Common myeloid progenitor, CD34-positive (primary cell): Measurements from ENCODE around the gene TAF5L.

ENCODE experiments used
- CTCF ChIA-PET: fragments of 350-600 bp; sonication (Branson Sonifier 250); formaldehyde crosslinking; loops from one replicate; lab custom pipeline; 2021; ENCODE audit warnings: antibody characterized with exemption; lab: Charles Lee
- POLR2A ChIA-PET: fragments of 350-600 bp; sonication (Branson Sonifier 250); formaldehyde crosslinking; loops from one replicate; lab custom pipeline; 2021; ENCODE audit warnings: antibody characterized with exemption; lab: Charles Lee
- DNase-seq, 3 donors: peaks; one replicate each; pipeline versions ENCODE4 v3.0.0 to v3.0.0-alpha.2; 2013
- H3K27ac ChIP-seq, 2 experiments: 1 replicate in 1 of 2; 2 replicates in 1 of 2; pipeline ENCODE4 v1.7.0; 2013; ENCODE audit warnings: inconsistent platforms in 2 of 2, low read length in 2 of 2, mild to moderate bottlenecking in 2 of 2, low read depth in 1 of 2, moderate library complexity in 1 of 2; ENCODE audit not compliant: severe bottlenecking in 2 of 2, insufficient read depth in 1 of 2, poor library complexity in 1 of 2
- H3K27me3 ChIP-seq, 5 experiments: replicated peaks in 2 of 5; 1 replicate in 3 of 5; 2 replicates in 2 of 5; pipeline versions ENCODE4 v1.6.1 to v1.7.0; 2013; ENCODE audit warnings: low read length in 4 of 5, mild to moderate bottlenecking in 2 of 5, moderate library complexity in 2 of 5, inconsistent platforms in 1 of 5; ENCODE audit not compliant: insufficient read depth in 5 of 5, control insufficient read depth in 4 of 5
- H3K36me3 ChIP-seq, 4 experiments: 1 replicate in 2 of 4; 2 replicates in 2 of 4; pipeline versions ENCODE4 v1.6.1 to v1.7.0; 2013; ENCODE audit warnings: low read length in 3 of 4, control low read depth in 1 of 4, mild to moderate bottlenecking in 1 of 4; ENCODE audit not compliant: control insufficient read depth in 4 of 4, insufficient read depth in 4 of 4
- H3K4me1 ChIP-seq, 4 experiments: 1 replicate in 3 of 4; 2 replicates in 1 of 4; pipeline versions ENCODE4 v1.6.1 to v1.7.1; 2013; ENCODE audit warnings: low read length in 3 of 4, mild to moderate bottlenecking in 3 of 4, control low read depth in 1 of 4, inconsistent platforms in 1 of 4, moderate library complexity in 1 of 4; ENCODE audit not compliant: control insufficient read depth in 4 of 4, insufficient read depth in 4 of 4; ENCODE audit errors: control extremely low read depth in 1 of 4
- H3K4me3 ChIP-seq, 7 experiments: 1 replicate in 4 of 7; 2 replicates in 3 of 7; pipeline versions ENCODE4 v1.5.1 to v1.7.0; 2013; ENCODE audit warnings: mild to moderate bottlenecking in 7 of 7, low read length in 6 of 7, moderate library complexity in 6 of 7, inconsistent platforms in 2 of 7, low read depth in 2 of 7, control low read depth in 1 of 7; ENCODE audit not compliant: insufficient read depth in 4 of 7, control insufficient read depth in 1 of 7; ENCODE audit errors: extremely low read depth in 1 of 7
- H3K9me3 ChIP-seq, 5 experiments: 1 replicate in 4 of 5; 2 replicates in 1 of 5; pipeline versions ENCODE4 v1.6.1 to v1.7.1; 2013; ENCODE audit warnings: low read length in 4 of 5, mild to moderate bottlenecking in 2 of 5, inconsistent platforms in 1 of 5, low read depth in 1 of 5, moderate library complexity in 1 of 5; ENCODE audit not compliant: control insufficient read depth in 4 of 5, insufficient read depth in 2 of 5; ENCODE audit errors: control extremely low read depth in 1 of 5
- WGBS: methylation state at CpG from one replicate; pipeline ENCODE4 v1.1.5; 2013; ENCODE audit not compliant: insufficient coverage; 5-methylcytosine and 5-hydroxymethylcytosine counted together

Gene TAF5L

GRCh38 chr1:229642970-229643369 is 17.0 kb upstream of the TAF5L start:
- no peaks in the 10 kb centered on the region for H3K4me1 ChIP-seq
- H3K36me3 ChIP-seq = peaks cover 23 to 78% (median 42%) of the 10 kb centered on the region in 4 experiments
- no peaks in the 10 kb centered on the region for H3K9me3 ChIP-seq
- no peak overlapping the region for H3K4me3 ChIP-seq
- 96% methylated on average over 4 of the region's 4 CpGs for WGBS
- no peak overlapping the region for H3K27ac ChIP-seq
- ChIA-PET POLR2A (no interaction called here), CTCF (interaction anchor here (1.1 kb wide), 1 partner anchor 26 kb away, joined by 3 read pairs; no protein-coding TSS in a partner anchor)
- DNase-seq = no peak
- no peaks in the 10 kb centered on the region for H3K27me3 ChIP-seq

- 100% methylated on average over 4 of the region's 5 CpGs for WGBS
- Histone ChIP-seq H3K9me3 (no peaks in the 10 kb centered on the region), H3K4me3 (no peak overlapping the region), H3K27me3 (no peaks in the 10 kb centered on the region), H3K4me1 (no peaks in the 10 kb centered on the region), H3K27ac (no peak overlapping the region), H3K36me3 (peaks cover 26 to 78% (median 42%) of the 10 kb centered on the region in 4 experiments)
- ChIA-PET POLR2A (no interaction called here), CTCF (interaction anchor here (1.1 kb wide), 1 partner anchor 25 kb away, joined by 3 read pairs; no protein-coding TSS in a partner anchor)
- DNase-seq = no peak
These were observed 16.5 kb upstream of the TAF5L start for GRCh38 chr1:229642376-229642775.

GRCh38 chr1:229641306-229641705 is 15.4 kb upstream of the TAF5L start:
- no peak overlapping the region for H3K27ac ChIP-seq
- H3K36me3 ChIP-seq = peaks cover 27 to 78% (median 44%) of the 10 kb centered on the region in 4 experiments
- no peak for DNase-seq
- H3K4me1 ChIP-seq = no peaks in the 10 kb centered on the region
- no peaks in the 10 kb centered on the region for H3K27me3 ChIP-seq
- H3K9me3 ChIP-seq = no peaks in the 10 kb centered on the region
- no peak overlapping the region for H3K4me3 ChIP-seq
- ChIA-PET CTCF (no interaction called here), POLR2A (interaction anchor here (0.6 kb wide), 1 partner anchor 384 kb away, joined by 3 read pairs; no protein-coding TSS in a partner anchor)
- 100% methylated on average over 3 of the region's 3 CpGs for WGBS

GRCh38 chr1:229640455-229640854 is 14.5 kb upstream of the TAF5L start:
- no peak overlapping the region for H3K27ac ChIP-seq
- H3K4me3 ChIP-seq = no peak overlapping the region
- H3K27me3 ChIP-seq = no peaks in the 10 kb centered on the region
- CTCF ChIA-PET = no interaction called here
- WGBS = 97% methylated on average over 9 of the region's 12 CpGs
- DNase-seq = no peak
- H3K36me3 ChIP-seq = peaks cover 30 to 78% (median 44%) of the 10 kb centered on the region in 4 experiments
- H3K9me3 ChIP-seq = no peaks in the 10 kb centered on the region
- no peaks in the 10 kb centered on the region for H3K4me1 ChIP-seq
- POLR2A ChIA-PET = no interaction called here

GRCh38 chr1:229637746-229638145 is 11.8 kb upstream of the TAF5L start:
- Histone ChIP-seq H3K27ac (no peak overlapping the region), H3K27me3 (no peaks in the 10 kb centered on the region), H3K36me3 (peaks cover 26 to 74% (median 38%) of the 10 kb centered on the region in 4 experiments), H3K4me1 (no peaks in the 10 kb centered on the region), H3K9me3 (no peaks in the 10 kb centered on the region), H3K4me3 (no peak overlapping the region)
- ChIA-PET CTCF (interaction anchor here (0.5 kb wide), 1 partner anchor 39 kb away, joined by 3 read pairs; no protein-coding TSS in a partner anchor), POLR2A (no interaction called here)
- 97% methylated on average over 11 of the region's 12 CpGs for WGBS
- no peak for DNase-seq

- Histone ChIP-seq H3K4me1 (no peaks in the 10 kb centered on the region), H3K4me3 (no peak overlapping the region), H3K27ac (no peak overlapping the region), H3K36me3 (peaks cover 26 to 71% (median 40%) of the 10 kb centered on the region in 4 experiments), H3K27me3 (no peaks in the 10 kb centered on the region), H3K9me3 (no peaks in the 10 kb centered on the region)
- POLR2A ChIA-PET = interaction anchor here (0.7 kb wide), 1 partner anchor 1063 kb away, joined by 3 read pairs; no protein-coding TSS in a partner anchor
- CTCF ChIA-PET = no interaction called here
- DNase-seq = no peak
- 97% methylated on average over 9 of the region's 9 CpGs for WGBS
These were observed 10.1 kb upstream of the TAF5L start for GRCh38 chr1:229636042-229636441.

GRCh38 chr1:229631966-229632365 is 6.0 kb upstream of the TAF5L start:
- Histone ChIP-seq H3K27ac (no peak overlapping the region), H3K9me3 (no peaks in the 10 kb centered on the region), H3K4me1 (peaks cover 4 to 8% (median 6%) of the 10 kb centered on the region in 4 experiments), H3K27me3 (no peaks in the 10 kb centered on the region), H3K4me3 (no peak overlapping the region), H3K36me3 (peaks cover 13 to 64% (median 33%) of the 10 kb centered on the region in 4 experiments)
- ChIA-PET CTCF (interaction anchor here (0.6 kb wide), 1 partner anchor 947 kb away, joined by 3 read pairs; no protein-coding TSS in a partner anchor), POLR2A (no interaction called here)
- no CpG with 5 or more reads among the region's 6 CpGs for WGBS
- DNase-seq = no peak
